B cell (primary cell): ENCODE measurements around the gene SLC25A39. TPM values are rescaled to one million over a fixed set of nuclear protein-coding genes. Genes with fewer than 3 reads are reported as not detected.

ENCODE experiments used
- ATAC-seq: fragments of 200-7000 bp; cut with Tn5 transposase; one replicate; pipeline ENCODE4 v1.10.0; 2021; ENCODE audit warnings: low read depth, mild to moderate bottlenecking, moderate number of reproducible peaks, moderate library complexity
- CTCF ChIA-PET: fragments of 350-600 bp; sonication (Branson Sonifier 250); formaldehyde crosslinking; loops from one replicate; lab custom pipeline; 2021; ENCODE audit warnings: antibody characterized with exemption, inconsistent platforms; lab: Charles Lee
- POLR2A ChIA-PET: fragments of 350-600 bp; sonication (Branson Sonifier 250); formaldehyde crosslinking; loops from one replicate; lab custom pipeline; 2021; ENCODE audit warnings: antibody characterized with exemption; lab: Charles Lee
- DNase-seq: peaks from one replicate; pipeline ENCODE4 v3.0.0; 2013
- H2AFZ ChIP-seq: 2 replicates; pipeline ENCODE4 v1.6.1; 2012; ENCODE audit warnings: mild to moderate bottlenecking, low read depth, low read length; ENCODE audit not compliant: insufficient read depth, poor library complexity, severe bottlenecking
- H3K27ac ChIP-seq, 2 donors: 1 replicate in 1 of 2; 2 replicates in 1 of 2; pipeline ENCODE4 v1.5.1; 2012 to 2013; ENCODE audit warnings: low read length in 2 of 2, mild to moderate bottlenecking in 2 of 2, moderate library complexity in 1 of 2
- H3K27me3 ChIP-seq, 4 experiments: fragments of 200-600 bp in 1 of 4; sonication (generic) in 1 of 4; replicated peaks in 1 of 4; 1 replicate in 2 of 4; 2 replicates in 2 of 4; pipeline versions ENCODE4 v1.6.1 to v1.7.0; 2013 to 2016; ENCODE audit warnings: low read length in 3 of 4, mild to moderate bottlenecking in 2 of 4, mixed read lengths in 1 of 4, moderate library complexity in 1 of 4; ENCODE audit not compliant: insufficient read depth in 4 of 4, control insufficient read depth in 3 of 4; ENCODE audit errors: control extremely low read depth in 1 of 4
- H3K36me3 ChIP-seq, 2 experiments: replicated peaks in 1 of 2; 1 replicate in 1 of 2; 2 replicates in 1 of 2; pipeline versions ENCODE4 v1.6.1 to v1.7.1; 2013; ENCODE audit warnings: low read length in 1 of 2; ENCODE audit not compliant: insufficient read depth in 2 of 2, control insufficient read depth in 1 of 2; ENCODE audit errors: control extremely low read depth in 1 of 2, extremely low read depth in 1 of 2
- H3K4me1 ChIP-seq, 2 donors: fragments of 200-600 bp in 1 of 2; sonication (generic) in 1 of 2; 1 replicate in 1 of 2; 2 replicates in 1 of 2; pipeline versions ENCODE4 v1.5.1 to v1.6.1; 2013 to 2017; ENCODE audit warnings: low read length in 2 of 2; ENCODE audit not compliant: control insufficient read depth in 2 of 2, insufficient read depth in 2 of 2
- H3K4me2 ChIP-seq: replicated peaks from 2 replicates; pipeline ENCODE3; 2012; ENCODE audit warnings: mild to moderate bottlenecking, low read depth, low read length; ENCODE audit not compliant: poor library complexity, severe bottlenecking
- H3K4me3 ChIP-seq, 5 experiments: fragments of 200-600 bp in 1 of 5; sonication (generic) in 1 of 5; 1 replicate in 3 of 5; 2 replicates in 2 of 5; pipeline versions ENCODE4 v1.5.1 to v1.7.0; 2011 to 2016; ENCODE audit warnings: low read length in 4 of 5, mild to moderate bottlenecking in 4 of 5, low read depth in 2 of 5, control low read depth in 1 of 5, moderate library complexity in 1 of 5; ENCODE audit not compliant: insufficient read depth in 1 of 5; ENCODE audit errors: control extremely low read depth in 1 of 5, extremely low read depth in 1 of 5
- H3K79me2 ChIP-seq: fragments of 200-600 bp; sonication (generic); one replicate; pipeline ENCODE4 v1.6.0; 2016; ENCODE audit warnings: low read length; ENCODE audit not compliant: control insufficient read depth, insufficient read depth
- H3K9ac ChIP-seq: fragments of 200-600 bp; sonication (generic); 2 replicates; pipeline ENCODE4 v1.6.1; 2017; ENCODE audit warnings: mild to moderate bottlenecking, low read length, moderate library complexity
- H3K9me3 ChIP-seq, 3 donors: one replicate each; pipeline versions ENCODE4 v1.6.1 to v1.7.1; 2013; ENCODE audit warnings: low read length in 2 of 3; ENCODE audit not compliant: control insufficient read depth in 2 of 3, insufficient read depth in 1 of 3; ENCODE audit errors: control extremely low read depth in 1 of 3
- H4K20me1 ChIP-seq: 2 replicates; pipeline ENCODE4 v1.6.0; 2012; ENCODE audit warnings: mild to moderate bottlenecking, low read length; ENCODE audit not compliant: insufficient read depth, control insufficient read depth, poor library complexity, severe bottlenecking
- H3K27ac Mint-ChIP-seq: one replicate; pipeline ENCODE4 v1.8.0; 2021; ENCODE audit warnings: mixed read lengths
- H3K27me3 Mint-ChIP-seq: one replicate; pipeline ENCODE4 v1.8.0; 2021; ENCODE audit warnings: mixed read lengths
- H3K4me1 Mint-ChIP-seq: one replicate; pipeline ENCODE4 v1.8.0; 2021; ENCODE audit warnings: mixed read lengths
- H3K4me3 Mint-ChIP-seq: one replicate; pipeline ENCODE4 v1.8.0; 2021; ENCODE audit warnings: mixed read lengths
- H3K9me3 Mint-ChIP-seq: one replicate; pipeline ENCODE4 v1.8.0; 2022; ENCODE audit warnings: mixed read lengths; ENCODE audit not compliant: insufficient read depth
- CTCF ChIP-seq: fragments of 200-600 bp; IDR thresholded peaks from one replicate; pipeline ENCODE4 v1.8.0; 2022; ENCODE audit warnings: antibody characterized with exemption, mild to moderate bottlenecking
- EZH2 ChIP-seq: IDR thresholded peaks from 2 replicates; pipeline ENCODE4 v1.6.1; 2012; ENCODE audit warnings: borderline replicate concordance, low read depth, mild to moderate bottlenecking, moderate library complexity, low read length; ENCODE audit not compliant: insufficient read depth, poor library complexity, severe bottlenecking
- whole genome bisulfite sequencing: methylation state at CpG from one replicate; pipeline ENCODE4 v1.1.5; 2013; ENCODE audit warnings: missing lambda C conversion rate; ENCODE audit not compliant: insufficient coverage; 5-methylcytosine and 5-hydroxymethylcytosine counted together
- intact Hi-C: fragments of 100-400 bp; cut with micrococcal nuclease; formaldehyde crosslinking; loops from one replicate; pipeline ENCODE4 v1.10.0; 2022
- polyA plus RNA-seq: library from polyadenylated mRNA; depleted of rRNA; stranded (reverse); fragments of >200 nt; gene quantifications from 2 replicates; pipeline ENCODE4 v1.2.3, GENCODE V29; 2012
- total RNA-seq, 2 donors: library from RNA; stranded (reverse); fragments of 120-200 nt in 1 of 2; gene quantifications; 1 replicate in 1 of 2; 2 replicates in 1 of 2; pipeline versions ENCODE4 v1.2.3 to v1.2.4, GENCODE V29; 2013 to 2022

Gene SLC25A39
- total and polyA plus RNA-seq, 2 donors (not counting 1 experiment from before 2014, with no cell fraction given) = 88.4 to 160 TPM

GRCh38 chr17:44361292-44362260 lies 37.0 kb upstream of the SLC25A39 start:
- intact Hi-C loops = no loop called here
- H3K79me2 ChIP-seq = no peaks in the 10 kb centered on the region
- H2AFZ ChIP-seq = no peak overlapping the region
- peaks cover 11% of the 10 kb centered on the region for H3K4me1 Mint-ChIP-seq
- H3K27ac Mint-ChIP-seq = no peak overlapping the region
- no peak for ATAC-seq
- peaks cover 26% of the 10 kb centered on the region for H3K27me3 Mint-ChIP-seq
- H3K27me3 ChIP-seq = peaks cover 0 to 33% (median 11%) of the 10 kb centered on the region in 4 experiments
- H3K9me3 Mint-ChIP-seq = no peaks in the 10 kb centered on the region
- H3K4me3 ChIP-seq = no peak overlapping the region
- H3K27ac ChIP-seq = no peak overlapping the region
- ChIA-PET CTCF (interaction anchor here (0.6 to 6.2 kb wide), 4 partner anchors 9 to 151 kb away, joined by 3 to 52 read pairs (median 8); no protein-coding TSS in a partner anchor), POLR2A (interaction anchor here (0.7 kb wide), 1 partner anchor 14 kb away, joined by 3 read pairs; no protein-coding TSS in a partner anchor)
- TF ChIP-seq CTCF (no peak), EZH2 (no peak)
- no peaks in the 10 kb centered on the region for H4K20me1 ChIP-seq
- no peak for DNase-seq
- peak overlapping the region; percentile 11 for H3K4me3 Mint-ChIP-seq
- peaks cover 10 to 20% of the 10 kb centered on the region in 2 donors for H3K4me1 ChIP-seq
- H3K36me3 ChIP-seq = no peaks in the 10 kb centered on the region
- H3K4me2 ChIP-seq = no peak overlapping the region
- no peaks in the 10 kb centered on the region for H3K9me3 ChIP-seq
- 81% methylated on average over 6 of the region's 11 CpGs for WGBS
- no peak overlapping the region for H3K9ac ChIP-seq

GRCh38 chr17:44360826-44361225 lies 36.2 kb upstream of the SLC25A39 start:
- intact Hi-C loops = no loop called here
- WGBS = 94% methylated on average over 3 of the region's 5 CpGs
- Histone ChIP-seq H3K36me3 (no peaks in the 10 kb centered on the region), H3K4me2 (no peak overlapping the region), H3K4me3 (no peak overlapping the region), H3K79me2 (no peaks in the 10 kb centered on the region), H3K4me1 (peaks cover 10 to 20% of the 10 kb centered on the region in 2 donors), H3K9ac (no peak overlapping the region), H3K27me3 (peaks cover 0 to 30% (median 8%) of the 10 kb centered on the region in 4 experiments), H4K20me1 (no peaks in the 10 kb centered on the region), H2AFZ (no peak overlapping the region), H3K9me3 (no peaks in the 10 kb centered on the region), H3K27ac (no peak overlapping the region)
- H3K27me3 Mint-ChIP-seq = peaks cover 18% of the 10 kb centered on the region
- POLR2A ChIA-PET = no interaction called here
- H3K9me3 Mint-ChIP-seq = no peaks in the 10 kb centered on the region
- H3K4me1 Mint-ChIP-seq = peaks cover 11% of the 10 kb centered on the region
- H3K4me3 Mint-ChIP-seq = no peak overlapping the region
- ATAC-seq = no peak
- H3K27ac Mint-ChIP-seq = no peak overlapping the region
- DNase-seq = no peak
- TF ChIP-seq EZH2 (no peak), CTCF (no peak)
- CTCF ChIA-PET = interaction anchor here (1.1 to 6.2 kb wide), 2 partner anchors 9 to 151 kb away, joined by 3 to 52 read pairs; no protein-coding TSS in a partner anchor
